Tibial artery (tissue), 4 donors: ENCODE data around the gene ARFGEF3.
"Not testable (repeated sequence)": the region's sequence is repeated elsewhere in the genome, so short reads cannot be mapped to it uniquely, and the experiment has no call there.

Experiments
- DNase-seq, 2 donors: peaks; one replicate each; pipeline ENCODE4 v3.0.0-alpha.2; 2019
- H3K27ac ChIP-seq, 2 donors: fragments of 200-600 bp; sonication (generic) in 1 of 2; 1 replicate in 1 of 2; 2 replicates in 1 of 2; pipeline ENCODE4 v1.5.1; 2018 to 2019; ENCODE audit warnings: mild to moderate bottlenecking in 1 of 2
- H3K27me3 ChIP-seq, 2 donors: fragments of 200-600 bp; sonication (generic) in 1 of 2; one replicate each; pipeline versions ENCODE4 v1.5.1 to v1.6.0; 2016 to 2019
- H3K36me3 ChIP-seq, 3 donors: fragments of 200-600 bp; sonication (generic) in 2 of 3; one replicate each; pipeline ENCODE4 v1.5.1; 2016 to 2019; ENCODE audit warnings: mild to moderate bottlenecking in 2 of 3
- H3K4me1 ChIP-seq, 4 donors: fragments of 200-600 bp; sonication (generic) in 2 of 4; 1 replicate in 3 of 4; 2 replicates in 1 of 4; pipeline ENCODE4 v1.5.1; 2016 to 2019
- H3K4me3 ChIP-seq, 2 donors: fragments of 200-600 bp; sonication (generic) in 1 of 2; 1 replicate in 1 of 2; 2 replicates in 1 of 2; pipeline ENCODE4 v1.5.1; 2018 to 2019; ENCODE audit warnings: mild to moderate bottlenecking in 2 of 2
- H3K9me3 ChIP-seq, 3 donors: fragments of 200-600 bp; sonication (generic) in 1 of 3; one replicate each; pipeline ENCODE4 v1.5.1; 2016 to 2019
- CTCF ChIP-seq, 2 experiments: fragments of 200-600 bp in 1 of 2; fragments of 450-650 bp in 1 of 2; IDR thresholded peaks; one replicate each; pipeline ENCODE4 v1.5.1; 2017 to 2019; ENCODE audit warnings: antibody characterized with exemption in 2 of 2, mild to moderate bottlenecking in 1 of 2, moderate library complexity in 1 of 2
- intact Hi-C: fragments of 100-400 bp; cut with DNase I; formaldehyde crosslinking; loops from one replicate; pipeline ENCODE4 v1.15.0; 2023; ENCODE audit warnings: low total_unique reads

ARFGEF3 gene

GRCh38 chr6:138287144-138287955 is 125.6 kb downstream of the ARFGEF3 start:
- intact Hi-C loops: no loop called here
- no peak for DNase-seq
- no peak overlapping the region for H3K4me3 ChIP-seq
- H3K9me3 ChIP-seq: no peaks in the 10 kb centered on the region
- no peaks in the 10 kb centered on the region for H3K4me1 ChIP-seq
- no peak overlapping the region for H3K27ac ChIP-seq
- no peaks in the 10 kb centered on the region for H3K36me3 ChIP-seq
- no peaks in the 10 kb centered on the region for H3K27me3 ChIP-seq
- TF ChIP-seq CTCF (IDR thresholded peaks at IDR 0.05): peak in 1 of 2 experiments; percentile 15

GRCh38 chr6:138288428-138289085 is 126.8 kb downstream of the ARFGEF3 start:
- intact Hi-C loops, H3K4me1 ChIP-seq: not testable (repeated sequence)

GRCh38 chr6:138289739-138290138 is 128.0 kb downstream of the ARFGEF3 start:
- intact Hi-C loops: no loop called here
- H3K9me3 ChIP-seq: no peaks in the 10 kb centered on the region
- no peak for TF ChIP-seq CTCF (IDR thresholded peaks at IDR 0.05)
- H3K27me3 ChIP-seq: no peaks in the 10 kb centered on the region
- no peak overlapping the region for H3K27ac ChIP-seq
- no peak overlapping the region for H3K4me3 ChIP-seq
- H3K4me1 ChIP-seq: peaks cover 0 to 10% (median 0%) of the 10 kb centered on the region in 4 donors
- no peaks in the 10 kb centered on the region for H3K36me3 ChIP-seq
- DNase-seq: no peak

More at GRCh38 chr6:138288428-138289085, 126.8 kb downstream of the ARFGEF3 start:
- DNase-seq, H3K9me3 ChIP-seq, H3K27ac ChIP-seq, H3K4me3 ChIP-seq, H3K36me3 ChIP-seq, H3K27me3 ChIP-seq: not testable (repeated sequence)

- intact Hi-C loops: no loop called here
- no peak for TF ChIP-seq CTCF (IDR thresholded peaks at IDR 0.05)
- no peaks in the 10 kb centered on the region for H3K36me3 ChIP-seq
- DNase-seq: no peak
- no peaks in the 10 kb centered on the region for H3K27me3 ChIP-seq
- peaks cover 0 to 10% (median 0%) of the 10 kb centered on the region in 4 donors for H3K4me1 ChIP-seq
- no peak overlapping the region for H3K27ac ChIP-seq
- no peaks in the 10 kb centered on the region for H3K9me3 ChIP-seq
- no peak overlapping the region for H3K4me3 ChIP-seq
These were observed 128.8 kb downstream of the ARFGEF3 start for GRCh38 chr6:138290423-138290962.

- Histone ChIP-seq H3K27me3 (no peaks in the 10 kb centered on the region), H3K27ac (no peak overlapping the region), H3K4me3 (no peak overlapping the region), H3K36me3 (no peaks in the 10 kb centered on the region), H3K4me1 (peaks cover 0 to 10% (median 0%) of the 10 kb centered on the region in 4 donors), H3K9me3 (no peaks in the 10 kb centered on the region)
- intact Hi-C loops: no loop called here
- no peak for DNase-seq
- TF ChIP-seq CTCF (IDR thresholded peaks at IDR 0.05): no peak
These were observed 129.5 kb downstream of the ARFGEF3 start for GRCh38 chr6:138291036-138291848.
